Caco-2 (cell line): ENCODE results near the gene ATP8B3. TPM values are rescaled to one million over a fixed set of nuclear protein-coding genes. Genes with fewer than 3 reads are reported as not detected.
A peak's percentile ranks its signal among the peaks of the same experiment; 100 is the strongest.

Experiments
- BruUV-seq: library from RNA; stranded (reverse); fragments of 400-500 nt; replicated peaks from 2 replicates; lab custom pipeline; 2021; lab: Mats Ljungman, UMichigan
- CTCF ChIA-PET: fragments of 300-600 bp; sonication (Branson Sonifier 250); formaldehyde crosslinking; loops from one replicate; lab custom pipeline; 2022; ENCODE audit warnings: antibody characterized with exemption; lab: Charles Lee
- POLR2A ChIA-PET: fragments of 300-600 bp; sonication (Branson Sonifier 250); formaldehyde crosslinking; loops from one replicate; lab custom pipeline; 2022; ENCODE audit warnings: antibody characterized with exemption; lab: Charles Lee
- DNase-seq, 2 experiments: peaks; one replicate each; pipeline versions ENCODE4 v3.0.0 to v3.0.0-alpha.2; 2020 to 2022
- H3K27me3 ChIP-seq: replicated peaks from 2 replicates; pipeline ENCODE4 v1.6.0; 2011; ENCODE audit warnings: low read length; ENCODE audit not compliant: control insufficient read depth, insufficient read depth
- H3K36me3 ChIP-seq: 2 replicates; pipeline ENCODE4 v1.5.1; 2011; ENCODE audit warnings: low read length; ENCODE audit not compliant: control insufficient read depth, insufficient read depth
- H3K4me1 ChIP-seq: fragments of 250-450 bp; sonication (Bioruptor Pico); 2 replicates; pipeline ENCODE4 v1.5.1; 2020; ENCODE audit warnings: mild to moderate bottlenecking
- H3K4me3 ChIP-seq: 2 replicates; pipeline ENCODE4 v1.5.1; 2011; ENCODE audit warnings: low read depth, mild to moderate bottlenecking, control low read depth, low read length
- H3K9me3 ChIP-seq: fragments of 250-450 bp; sonication (Bioruptor Pico); 2 replicates; pipeline ENCODE4 v1.5.1; 2020; ENCODE audit warnings: mild to moderate bottlenecking, moderate library complexity
- H3K27ac Mint-ChIP-seq: one replicate; pipeline ENCODE4 v1.8.0; 2022; ENCODE audit warnings: mixed read lengths; ENCODE audit not compliant: unreplicated experiment
- H3K27me3 Mint-ChIP-seq: one replicate; pipeline ENCODE4 v1.8.0; 2022; ENCODE audit warnings: mixed read lengths; ENCODE audit not compliant: insufficient read depth, unreplicated experiment
- H3K36me3 Mint-ChIP-seq: one replicate; pipeline ENCODE4 v1.8.0; 2022; ENCODE audit warnings: mild to moderate bottlenecking, mixed read lengths; ENCODE audit not compliant: insufficient read depth, unreplicated experiment
- H3K4me1 Mint-ChIP-seq: one replicate; pipeline ENCODE4 v1.8.0; 2022; ENCODE audit warnings: low read depth, mixed read lengths; ENCODE audit not compliant: unreplicated experiment
- H3K4me3 Mint-ChIP-seq: one replicate; pipeline ENCODE4 v1.8.0; 2022; ENCODE audit warnings: mild to moderate bottlenecking, moderate library complexity, mixed read lengths; ENCODE audit not compliant: unreplicated experiment
- H3K9me3 Mint-ChIP-seq: one replicate; pipeline ENCODE4 v1.8.0; 2022; ENCODE audit warnings: mixed read lengths; ENCODE audit not compliant: unreplicated experiment
- intact Hi-C: fragments of 100-400 bp; cut with micrococcal nuclease; formaldehyde crosslinking; loops from one replicate; pipeline ENCODE4 v1.10.0; 2022; ENCODE audit not compliant: unreplicated experiment
- total RNA-seq: library from RNA; stranded (reverse); gene quantifications from 2 replicates; pipeline ENCODE4 v1.2.3, GENCODE V29; 2022
- TF ChIP-seq, protein P1 (sequence below), 2 experiments: fragments of 200-600 bp in 1 of 2; IDR thresholded peaks; 1 replicate in 1 of 2; 2 replicates in 1 of 2; pipeline versions ENCODE4 v1.5.1 to v1.8.0; 2011 to 2022; ENCODE audit warnings: antibody characterized with exemption in 1 of 2, control low read depth in 1 of 2, inconsistent platforms in 1 of 2, low read depth in 1 of 2, low read length in 1 of 2, mild to moderate bottlenecking in 1 of 2, moderate library complexity in 1 of 2; ENCODE audit not compliant: insufficient read depth in 1 of 2, severe bottlenecking in 1 of 2, unreplicated experiment in 1 of 2

The ATP8B3 gene
- total RNA-seq, 1 experiment from 2014 or later, result 0.45 TPM

DNA sequence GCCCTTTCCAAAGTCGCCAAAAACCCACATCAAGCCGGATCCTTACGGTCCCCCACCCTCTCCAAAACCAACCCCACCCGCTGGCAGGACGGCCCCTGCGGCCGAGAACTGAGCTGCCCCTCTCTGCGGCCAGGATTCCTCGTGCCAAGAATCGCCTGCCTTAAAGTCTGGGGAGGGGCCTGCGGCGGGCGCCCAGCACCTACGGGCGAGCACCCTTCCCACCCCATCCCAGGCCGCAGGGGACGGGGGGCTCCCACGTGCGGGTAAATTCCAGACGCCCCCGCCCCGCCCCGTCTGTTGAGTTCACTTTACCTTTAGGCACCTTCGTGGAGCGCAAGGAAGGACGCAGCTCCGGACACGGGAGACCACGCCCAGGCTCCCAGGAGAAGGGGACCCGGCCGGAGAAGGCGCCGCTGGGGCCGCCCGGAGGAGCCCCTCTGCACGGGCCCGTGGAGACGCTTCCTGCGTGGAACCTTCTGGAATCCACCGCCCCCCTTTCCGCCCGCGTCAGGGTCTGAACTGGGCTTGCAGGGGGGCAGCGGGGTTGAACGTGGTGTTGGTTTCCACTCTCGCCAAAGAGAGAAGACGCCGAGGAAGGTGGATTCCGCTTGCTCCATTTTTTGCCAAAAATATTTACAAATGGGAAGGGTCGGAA, 36.0 kb downstream of the ATP8B3 start:
- Histone ChIP-seq H3K27me3 (no peaks in the 10 kb centered on the region), H3K9me3 (peaks cover 4% of the 10 kb centered on the region), H3K4me3 (no peak overlapping the region), H3K4me1 (no peaks in the 10 kb centered on the region), H3K36me3 (no peaks in the 10 kb centered on the region)
- TF ChIP-seq, protein P1, sequence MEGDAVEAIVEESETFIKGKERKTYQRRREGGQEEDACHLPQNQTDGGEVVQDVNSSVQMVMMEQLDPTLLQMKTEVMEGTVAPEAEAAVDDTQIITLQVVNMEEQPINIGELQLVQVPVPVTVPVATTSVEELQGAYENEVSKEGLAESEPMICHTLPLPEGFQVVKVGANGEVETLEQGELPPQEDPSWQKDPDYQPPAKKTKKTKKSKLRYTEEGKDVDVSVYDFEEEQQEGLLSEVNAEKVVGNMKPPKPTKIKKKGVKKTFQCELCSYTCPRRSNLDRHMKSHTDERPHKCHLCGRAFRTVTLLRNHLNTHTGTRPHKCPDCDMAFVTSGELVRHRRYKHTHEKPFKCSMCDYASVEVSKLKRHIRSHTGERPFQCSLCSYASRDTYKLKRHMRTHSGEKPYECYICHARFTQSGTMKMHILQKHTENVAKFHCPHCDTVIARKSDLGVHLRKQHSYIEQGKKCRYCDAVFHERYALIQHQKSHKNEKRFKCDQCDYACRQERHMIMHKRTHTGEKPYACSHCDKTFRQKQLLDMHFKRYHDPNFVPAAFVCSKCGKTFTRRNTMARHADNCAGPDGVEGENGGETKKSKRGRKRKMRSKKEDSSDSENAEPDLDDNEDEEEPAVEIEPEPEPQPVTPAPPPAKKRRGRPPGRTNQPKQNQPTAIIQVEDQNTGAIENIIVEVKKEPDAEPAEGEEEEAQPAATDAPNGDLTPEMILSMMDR (IDR thresholded peaks at IDR 0.05; ENCODE audit: insufficient read depth in 1 of 2, low read depth in 1 of 2, low read length in 1 of 2, severe bottlenecking in 1 of 2, unreplicated experiment in 1 of 2), result no peak
- ChIA-PET CTCF (no interaction called here), POLR2A (no interaction called here)
- no peak overlapping the region for H3K27ac Mint-ChIP-seq
- H3K4me3 Mint-ChIP-seq, result no peak overlapping the region
- DNase-seq, result no peak
- peaks cover 5% of the 10 kb centered on the region for H3K36me3 Mint-ChIP-seq
- no peaks in the 10 kb centered on the region for H3K4me1 Mint-ChIP-seq
- H3K9me3 Mint-ChIP-seq, result peaks cover 4% of the 10 kb centered on the region
- H3K27me3 Mint-ChIP-seq, result peaks cover 16% of the 10 kb centered on the region
- intact Hi-C loops, result no loop called here
- no TSS peak for BruUV-seq

DNA sequence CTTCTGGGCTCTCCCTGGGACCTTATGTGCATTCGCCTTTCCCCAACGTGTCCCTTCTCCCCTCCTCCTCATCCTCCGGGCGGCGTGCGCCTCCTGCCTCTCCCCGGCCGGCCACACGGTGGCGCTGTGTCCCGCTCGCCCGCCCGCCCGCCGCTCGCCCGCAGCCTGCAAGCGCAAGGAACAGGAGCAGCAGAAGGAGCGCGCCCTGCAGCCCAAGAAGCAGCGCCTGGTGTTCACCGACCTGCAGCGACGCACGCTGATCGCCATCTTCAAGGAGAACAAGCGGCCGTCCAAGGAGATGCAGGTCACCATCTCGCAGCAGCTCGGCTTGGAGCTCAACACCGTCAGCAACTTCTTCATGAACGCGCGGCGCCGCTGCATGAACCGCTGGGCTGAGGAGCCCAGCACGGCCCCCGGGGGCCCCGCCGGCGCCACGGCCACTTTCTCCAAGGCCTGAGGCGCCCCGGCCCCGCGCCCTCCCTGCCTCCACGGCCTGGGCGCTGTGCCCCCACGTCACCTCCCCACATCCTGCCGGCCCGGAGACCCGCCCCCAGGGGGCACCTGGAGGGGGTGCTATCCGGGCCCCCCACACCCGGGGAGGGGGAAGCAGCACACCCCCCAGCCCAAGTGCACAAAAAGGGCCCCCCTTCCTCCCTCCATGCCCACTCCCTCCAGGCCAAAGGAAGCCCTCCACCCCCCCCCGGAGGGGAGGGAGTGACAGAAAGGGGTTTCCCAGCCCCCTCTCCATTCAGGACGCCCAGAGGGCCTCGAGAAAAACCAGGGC, 36.9 kb downstream of the ATP8B3 start:
- H3K27me3 Mint-ChIP-seq, result peaks cover 16% of the 10 kb centered on the region
- POLR2A ChIA-PET, result no interaction called here
- peaks cover 13% of the 10 kb centered on the region for H3K9me3 Mint-ChIP-seq
- H3K4me3 Mint-ChIP-seq, result no peak overlapping the region
- TF ChIP-seq, protein P1 (IDR thresholded peaks at IDR 0.05; ENCODE audit: insufficient read depth in 1 of 2, low read depth in 1 of 2, low read length in 1 of 2, severe bottlenecking in 1 of 2, unreplicated experiment in 1 of 2), result peak; percentile 39 to 83
- H3K4me3 ChIP-seq, result no peak overlapping the region
- DNase-seq, result peak in 1 of 2 experiments; percentile 56
- no peak overlapping the region for H3K27ac Mint-ChIP-seq
- no peaks in the 10 kb centered on the region for H3K27me3 ChIP-seq
- BruUV-seq, result no TSS peak
- no peaks in the 10 kb centered on the region for H3K4me1 ChIP-seq
- no peaks in the 10 kb centered on the region for H3K36me3 ChIP-seq
- intact Hi-C loops, result no loop called here
- no peaks in the 10 kb centered on the region for H3K4me1 Mint-ChIP-seq
- CTCF ChIA-PET, result interaction anchor here (0.6 to 1.0 kb wide), 4 partner anchors 42 to 221 kb away, joined by 3 to 11 read pairs (median 6); partner anchors contain the start of gene TCF3
- H3K9me3 ChIP-seq, result peaks cover 11% of the 10 kb centered on the region
- peaks cover 5% of the 10 kb centered on the region for H3K36me3 Mint-ChIP-seq

DNA sequence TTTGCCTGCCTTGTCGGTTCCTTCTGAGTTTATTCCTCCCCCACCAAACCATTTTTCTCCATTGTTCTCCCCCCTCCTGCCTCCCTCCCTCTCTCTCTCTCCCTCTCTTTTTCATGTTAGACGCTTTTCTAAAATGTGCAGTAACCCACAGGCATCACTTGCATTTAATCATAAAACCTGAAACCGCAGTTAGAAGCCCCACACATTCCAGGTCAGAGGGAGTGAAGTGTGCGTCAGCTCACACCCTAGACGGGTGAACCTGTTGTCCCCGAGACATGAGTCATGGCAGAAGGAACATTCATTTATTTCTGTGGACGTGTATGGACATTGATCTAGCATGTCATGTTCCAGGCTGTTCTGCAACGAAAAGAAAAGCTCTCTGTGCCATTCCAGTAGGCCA, 38.9 kb downstream of the ATP8B3 start:
- no TSS peak for BruUV-seq
- Histone ChIP-seq H3K9me3 (peaks cover 11% of the 10 kb centered on the region), H3K4me1 (no peaks in the 10 kb centered on the region), H3K27me3 (no peaks in the 10 kb centered on the region), H3K36me3 (no peaks in the 10 kb centered on the region), H3K4me3 (no peak overlapping the region)
- no peak overlapping the region for H3K27ac Mint-ChIP-seq
- no peaks in the 10 kb centered on the region for H3K4me1 Mint-ChIP-seq
- no peak overlapping the region for H3K4me3 Mint-ChIP-seq
- intact Hi-C loops, result no loop called here
- ChIA-PET CTCF (no interaction called here), POLR2A (no interaction called here)
- H3K9me3 Mint-ChIP-seq, result peaks cover 13% of the 10 kb centered on the region
- peaks cover 12% of the 10 kb centered on the region for H3K27me3 Mint-ChIP-seq
- no peaks in the 10 kb centered on the region for H3K36me3 Mint-ChIP-seq
- TF ChIP-seq, protein P1 (IDR thresholded peaks at IDR 0.05; ENCODE audit: insufficient read depth in 1 of 2, low read depth in 1 of 2, low read length in 1 of 2, severe bottlenecking in 1 of 2, unreplicated experiment in 1 of 2), result no peak
- no peak for DNase-seq
